Smooth muscle cell (in vitro differentiated cells): ENCODE measurements around the gene OSM. TPM values are rescaled to one million over a fixed set of nuclear protein-coding genes. Genes with fewer than 3 reads are reported as not detected.
A peak's percentile ranks its signal among the peaks of the same experiment; 100 is the strongest.

Source experiments
- DNase-seq: peaks from one replicate; lab custom pipeline; 2025; ENCODE audit not compliant: unreplicated experiment; lab: John Stamatoyannopoulos, UW
- H2AFZ ChIP-seq: fragments of 200-600 bp; sonication (generic); 2 replicates; pipeline ENCODE4 v1.6.0; 2016; ENCODE audit warnings: antibody characterized with exemption, low read depth, mild to moderate bottlenecking
- H3F3A ChIP-seq: fragments of 200-600 bp; sonication (generic); 2 replicates; pipeline ENCODE4 v1.6.0; 2017; ENCODE audit warnings: antibody characterized with exemption, low read depth
- H3K27ac ChIP-seq: fragments of 200-600 bp; sonication (generic); 2 replicates; pipeline ENCODE4 v1.5.1; 2016; ENCODE audit warnings: low read depth, mild to moderate bottlenecking
- H3K27me3 ChIP-seq: fragments of 200-600 bp; sonication (generic); 2 replicates; pipeline ENCODE4 v1.6.1; 2016; ENCODE audit warnings: low read depth, mild to moderate bottlenecking
- H3K36me3 ChIP-seq: fragments of 200-600 bp; sonication (generic); 2 replicates; pipeline ENCODE4 v1.5.1; 2016; ENCODE audit warnings: low read depth
- H3K4me1 ChIP-seq: fragments of 200-600 bp; sonication (generic); 2 replicates; pipeline ENCODE4 v1.5.1; 2016; ENCODE audit warnings: low read depth
- H3K4me2 ChIP-seq: fragments of 200-600 bp; sonication (generic); 2 replicates; pipeline ENCODE4 v1.6.0; 2016; ENCODE audit warnings: mild to moderate bottlenecking
- H3K4me3 ChIP-seq: fragments of 200-600 bp; sonication (generic); 2 replicates; pipeline ENCODE4 v1.5.1; 2016; ENCODE audit warnings: mild to moderate bottlenecking
- H3K79me2 ChIP-seq: fragments of 200-600 bp; sonication (generic); 2 replicates; pipeline ENCODE4 v1.6.0; 2016; ENCODE audit warnings: low read depth, mild to moderate bottlenecking
- H3K9ac ChIP-seq: fragments of 200-600 bp; sonication (generic); 2 replicates; pipeline ENCODE4 v1.6.0; 2016; ENCODE audit warnings: low read depth
- H3K9me3 ChIP-seq: fragments of 200-600 bp; sonication (generic); replicated peaks from 2 replicates; pipeline ENCODE4 v1.5.1; 2016; ENCODE audit warnings: low read depth
- H4K20me1 ChIP-seq: fragments of 200-600 bp; sonication (generic); 2 replicates; pipeline ENCODE4 v1.6.0; 2016; ENCODE audit warnings: low read depth
- WGBS: methylation state at CpG from one replicate; pipeline ENCODE4 v1.1.7; 2016; ENCODE audit warnings: low lambda C conversion rate; 5-methylcytosine and 5-hydroxymethylcytosine counted together
- polyA plus RNA-seq: library from polyadenylated mRNA; unstranded; fragments of >200 nt; fragmentation: Nextera tagmentation; extraction: Ambion mirVana; gene quantifications from 2 replicates; pipeline ENCODE4 v1.2.1, GENCODE V29; 2016
- total RNA-seq: library from RNA; depleted of rRNA; stranded (reverse); fragments of >200 nt; gene quantifications from 2 replicates; pipeline ENCODE4 v1.2.3, GENCODE V29; 2014
- TF ChIP-seq, protein P1 (sequence below): fragments of 200-600 bp; sonication (generic); IDR thresholded peaks from 2 replicates; pipeline ENCODE4 v1.5.1; 2017; ENCODE audit warnings: borderline replicate concordance, mild to moderate bottlenecking, antibody characterized with exemption; ENCODE audit not compliant: insufficient read depth, poor library complexity, severe bottlenecking

OSM gene
- total and polyA plus RNA-seq, 2 experiments from 2014 or later, result 0.14 to 0.27 TPM

DNA sequence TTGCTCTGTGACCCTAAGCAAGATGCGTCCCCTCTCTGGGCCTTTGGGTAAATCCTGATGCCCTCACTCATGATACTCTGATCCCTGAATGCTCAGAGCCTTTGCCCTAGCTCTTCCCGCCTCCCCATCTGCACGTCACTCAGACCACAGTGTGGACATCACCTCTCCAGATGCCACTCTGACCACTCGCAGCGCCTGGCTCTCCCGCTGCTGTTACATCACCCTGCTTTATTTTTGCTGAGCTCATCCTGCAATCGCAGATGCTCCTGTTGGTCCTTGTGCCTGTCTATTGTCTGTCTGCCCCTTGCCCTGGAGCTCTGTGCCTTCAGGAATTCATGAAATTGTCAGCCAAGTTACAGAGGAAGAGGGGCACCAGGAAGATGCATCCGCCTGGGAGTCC lies 5.5 kb downstream of the OSM start:
- Histone ChIP-seq H3K79me2 (no peaks in the 10 kb centered on the region), H3K9me3 (no peaks in the 10 kb centered on the region), H3K36me3 (no peaks in the 10 kb centered on the region), H3K4me2 (no peak overlapping the region), H3K27me3 (no peaks in the 10 kb centered on the region), H2AFZ (no peak overlapping the region), H3F3A (no peaks in the 10 kb centered on the region), H3K4me1 (no peaks in the 10 kb centered on the region), H3K27ac (no peak overlapping the region), H3K4me3 (no peak overlapping the region), H3K9ac (no peak overlapping the region), H4K20me1 (no peaks in the 10 kb centered on the region)
- TF ChIP-seq, protein P1, sequence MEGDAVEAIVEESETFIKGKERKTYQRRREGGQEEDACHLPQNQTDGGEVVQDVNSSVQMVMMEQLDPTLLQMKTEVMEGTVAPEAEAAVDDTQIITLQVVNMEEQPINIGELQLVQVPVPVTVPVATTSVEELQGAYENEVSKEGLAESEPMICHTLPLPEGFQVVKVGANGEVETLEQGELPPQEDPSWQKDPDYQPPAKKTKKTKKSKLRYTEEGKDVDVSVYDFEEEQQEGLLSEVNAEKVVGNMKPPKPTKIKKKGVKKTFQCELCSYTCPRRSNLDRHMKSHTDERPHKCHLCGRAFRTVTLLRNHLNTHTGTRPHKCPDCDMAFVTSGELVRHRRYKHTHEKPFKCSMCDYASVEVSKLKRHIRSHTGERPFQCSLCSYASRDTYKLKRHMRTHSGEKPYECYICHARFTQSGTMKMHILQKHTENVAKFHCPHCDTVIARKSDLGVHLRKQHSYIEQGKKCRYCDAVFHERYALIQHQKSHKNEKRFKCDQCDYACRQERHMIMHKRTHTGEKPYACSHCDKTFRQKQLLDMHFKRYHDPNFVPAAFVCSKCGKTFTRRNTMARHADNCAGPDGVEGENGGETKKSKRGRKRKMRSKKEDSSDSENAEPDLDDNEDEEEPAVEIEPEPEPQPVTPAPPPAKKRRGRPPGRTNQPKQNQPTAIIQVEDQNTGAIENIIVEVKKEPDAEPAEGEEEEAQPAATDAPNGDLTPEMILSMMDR, result no peak
- DNase-seq, result no peak
- WGBS, result 70% methylated on average over 8 of the region's 8 CpGs

GRCh38 chr22:30260682-30261081 lies 6.0 kb downstream of the OSM start:
- H3K9me3 ChIP-seq, result no peaks in the 10 kb centered on the region
- H3F3A ChIP-seq, result no peaks in the 10 kb centered on the region
- no peak overlapping the region for H3K4me3 ChIP-seq
- 89% methylated on average over 8 of the region's 8 CpGs for WGBS
- TF ChIP-seq, protein P1, result no peak
- no peak for DNase-seq
- H3K27ac ChIP-seq, result no peak overlapping the region
- H3K4me2 ChIP-seq, result no peak overlapping the region
- no peaks in the 10 kb centered on the region for H3K27me3 ChIP-seq
- H3K9ac ChIP-seq, result no peak overlapping the region
- no peaks in the 10 kb centered on the region for H3K79me2 ChIP-seq
- H3K4me1 ChIP-seq, result no peaks in the 10 kb centered on the region
- no peaks in the 10 kb centered on the region for H4K20me1 ChIP-seq
- no peak overlapping the region for H2AFZ ChIP-seq
- H3K36me3 ChIP-seq, result no peaks in the 10 kb centered on the region

DNA sequence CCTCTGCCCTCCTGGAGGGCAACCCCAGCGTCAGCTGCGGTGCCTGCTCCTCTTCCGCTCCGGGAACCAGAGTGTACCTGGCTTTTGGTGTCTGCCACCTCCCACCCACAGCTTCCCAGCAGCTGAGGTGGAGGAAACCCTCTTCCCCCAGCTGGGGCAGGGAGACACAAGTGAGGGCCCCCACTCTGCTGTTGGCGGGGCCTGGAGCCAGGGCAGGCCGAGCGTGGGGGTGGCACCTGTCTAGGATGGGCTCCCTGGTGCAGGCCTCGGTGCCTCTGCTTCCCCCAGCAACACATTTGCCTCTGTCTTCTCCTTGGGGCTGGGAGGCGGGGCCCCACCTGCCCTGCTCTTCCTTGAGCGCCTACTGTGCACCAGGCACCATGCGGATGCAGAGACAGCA lies 6.4 kb downstream of the OSM start:
- 100% methylated on average over 11 of the region's 11 CpGs for WGBS
- H2AFZ ChIP-seq, result no peak overlapping the region
- no peak for DNase-seq
- no peaks in the 10 kb centered on the region for H3K4me1 ChIP-seq
- no peaks in the 10 kb centered on the region for H4K20me1 ChIP-seq
- TF ChIP-seq, protein P1, result no peak
- H3K36me3 ChIP-seq, result no peaks in the 10 kb centered on the region
- H3K4me3 ChIP-seq, result no peak overlapping the region
- H3K9ac ChIP-seq, result no peak overlapping the region
- no peak overlapping the region for H3K27ac ChIP-seq
- H3K79me2 ChIP-seq, result no peaks in the 10 kb centered on the region
- no peaks in the 10 kb centered on the region for H3K27me3 ChIP-seq
- H3K9me3 ChIP-seq, result no peaks in the 10 kb centered on the region
- no peak overlapping the region for H3K4me2 ChIP-seq
- no peaks in the 10 kb centered on the region for H3F3A ChIP-seq

- peak overlapping the region; percentile 70 for H3K4me2 ChIP-seq
- H3K9ac ChIP-seq, result peak overlapping the region; percentile 78
- H3K27me3 ChIP-seq, result no peaks in the 10 kb centered on the region
- H3F3A ChIP-seq, result peaks cover 20% of the 10 kb centered on the region
- no peak for DNase-seq
- peaks cover 13% of the 10 kb centered on the region for H3K4me1 ChIP-seq
- no peaks in the 10 kb centered on the region for H3K9me3 ChIP-seq
- H3K27ac ChIP-seq, result peak overlapping the region; percentile 91
- H2AFZ ChIP-seq, result no peak overlapping the region
- WGBS, result 51% methylated on average over 6 of the region's 6 CpGs
- TF ChIP-seq, protein P1, result no peak
- H3K36me3 ChIP-seq, result no peaks in the 10 kb centered on the region
- H4K20me1 ChIP-seq, result no peaks in the 10 kb centered on the region
- H3K79me2 ChIP-seq, result no peaks in the 10 kb centered on the region
- no peak overlapping the region for H3K4me3 ChIP-seq
Observed at GRCh38 chr22:30254314-30254713, 12.3 kb downstream of the OSM start.
